Measurements from ENCODE around the gene AVP. TPM values are rescaled to one million over a fixed set of nuclear protein-coding genes. Genes with fewer than 3 reads are reported as not detected.

The AVP gene
- not detected in 2 replicates for total RNA-seq

DNA sequence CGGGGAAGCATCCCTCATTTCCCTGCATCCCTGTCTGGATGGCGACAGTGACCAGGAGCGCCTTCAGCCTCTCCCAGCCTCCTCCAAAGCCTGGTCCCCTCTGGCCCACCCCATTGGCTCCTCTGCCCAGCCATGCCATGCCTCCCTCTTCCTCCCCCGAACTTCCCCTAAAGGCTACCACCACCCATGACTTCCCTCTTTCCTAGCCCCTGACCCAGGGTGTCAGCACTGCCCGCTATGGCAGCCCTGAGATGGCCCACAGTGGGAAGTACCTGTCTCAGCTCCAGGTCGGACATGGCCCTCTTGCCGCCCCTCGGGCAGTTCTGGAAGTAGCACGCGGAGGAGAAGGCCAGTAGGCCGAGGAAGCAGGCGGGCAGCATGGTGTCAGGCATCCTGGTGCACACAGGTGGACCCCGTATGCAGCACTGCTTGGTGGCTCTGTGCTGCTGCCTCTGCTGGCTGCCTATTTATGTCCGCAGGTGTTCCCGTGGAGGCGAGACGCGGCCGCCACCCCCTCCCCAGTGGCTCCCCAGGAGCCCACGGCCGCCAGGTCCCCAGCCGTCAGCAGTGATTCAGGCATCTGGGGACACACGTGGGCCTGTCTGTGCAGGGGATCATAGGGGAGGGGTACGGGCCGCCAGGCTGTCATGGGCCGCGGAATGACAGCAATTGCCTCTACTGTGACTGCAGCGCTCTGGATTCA, at the start of gene AVP:
Gene AVP, minus strand, starts transcription at position 442 of the 703 bp plus-strand sequence. Its CDS starts 50 bp downstream, at position 392.

DNA sequence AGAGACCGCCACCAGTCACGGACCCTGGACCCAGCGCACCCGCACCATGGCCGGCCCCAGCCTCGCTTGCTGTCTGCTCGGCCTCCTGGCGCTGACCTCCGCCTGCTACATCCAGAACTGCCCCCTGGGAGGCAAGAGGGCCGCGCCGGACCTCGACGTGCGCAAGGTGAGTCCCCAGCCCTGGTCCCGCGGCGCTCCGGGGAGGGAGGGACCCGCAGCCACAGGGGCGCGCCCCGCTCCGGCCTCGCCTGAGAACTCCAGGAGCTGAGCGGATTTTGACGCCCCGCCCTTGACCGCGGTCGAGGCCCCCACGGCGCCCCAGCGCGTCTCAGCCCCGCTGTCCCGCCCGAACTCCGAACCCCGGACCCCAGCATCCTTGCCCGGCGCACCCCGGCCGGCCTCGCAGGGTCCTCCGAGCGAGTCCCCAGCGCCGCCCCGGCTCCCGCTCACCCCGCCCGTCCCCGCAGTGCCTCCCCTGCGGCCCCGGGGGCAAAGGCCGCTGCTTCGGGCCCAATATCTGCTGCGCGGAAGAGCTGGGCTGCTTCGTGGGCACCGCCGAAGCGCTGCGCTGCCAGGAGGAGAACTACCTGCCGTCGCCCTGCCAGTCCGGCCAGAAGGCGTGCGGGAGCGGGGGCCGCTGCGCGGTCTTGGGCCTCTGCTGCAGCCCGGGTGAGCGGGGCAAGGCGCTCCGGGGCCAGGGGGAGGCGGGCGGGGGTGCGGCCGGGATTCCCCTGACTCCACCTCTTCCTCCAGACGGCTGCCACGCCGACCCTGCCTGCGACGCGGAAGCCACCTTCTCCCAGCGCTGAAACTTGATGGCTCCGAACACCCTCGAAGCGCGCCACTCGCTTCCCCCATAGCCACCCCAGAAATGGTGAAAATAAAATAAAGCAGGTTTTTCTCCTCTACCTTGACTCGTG, 12.7 kb downstream of the AVP start, which contains the start of gene OXT:
Gene OXT, plus strand, starts transcription at position 11 of the 920 bp plus-strand sequence. Its CDS starts 36 bp downstream, at position 47.

GRCh38 chr20:3045816-3046676, 38.5 kb downstream of the AVP start, which contains the start of gene MRPS26:
Gene MRPS26 (plus strand): TSS chr20:3046052. CDS start chr20:3046069, 17 bp downstream.

DNA sequence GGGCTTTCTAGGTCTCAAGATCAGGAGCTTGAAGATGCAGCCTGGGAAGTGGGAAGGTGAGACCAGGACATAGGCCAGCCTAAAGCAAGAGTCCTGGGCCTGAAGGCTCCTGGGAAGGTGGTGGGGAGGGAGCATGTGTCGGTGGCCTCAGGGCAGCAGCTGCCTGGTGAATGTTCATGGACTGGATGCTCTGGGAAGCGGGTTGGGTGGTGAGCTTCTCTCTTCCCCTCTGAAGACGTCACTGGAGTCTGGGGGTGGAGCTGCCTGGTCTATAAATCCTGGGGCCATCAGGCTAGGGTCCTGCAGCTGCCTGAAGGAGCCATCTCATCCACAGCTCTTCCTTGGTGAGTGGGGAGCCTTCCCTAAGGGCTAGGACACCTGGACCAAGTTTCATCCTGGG, 41.2 kb downstream of the AVP start, which contains the start of gene GNRH2:
Gene GNRH2, plus strand, starts transcription at position 301 of the 400 bp plus-strand sequence. CDS start 793 bp downstream, outside the sequence.

Other genes with a start within 250 kb of the AVP start
- 13.8 and 21.7 TPM in 2 replicates for gene PCED1A, start 244.1 kb downstream of the AVP start, total RNA-seq
- 35.3 and 38.5 TPM in 2 replicates for gene VPS16, start 244.0 kb downstream of the AVP start, total RNA-seq
- gene PTPRA, start 211.2 kb downstream of the AVP start, total RNA-seq = 31.1 and 31.3 TPM in 2 replicates
- gene GNRH2, start 41.1 kb downstream of the AVP start, total RNA-seq = not detected in 2 replicates
- gene MRPS26, start 38.7 kb downstream of the AVP start, total RNA-seq = 74.9 and 89.9 TPM in 2 replicates
- not detected in 2 replicates for gene OXT, start 13.1 kb downstream of the AVP start, total RNA-seq
- 8.6 and 9.1 TPM in 2 replicates for gene FASTKD5, start 75.1 kb upstream of the AVP start, total RNA-seq
- 5.2 and 5.5 TPM in 2 replicates for gene UBOX5, start 75.1 kb upstream of the AVP start, total RNA-seq
- gene LZTS3, start 88.8 kb upstream of the AVP start, total RNA-seq = 1.2 and 1.5 TPM in 2 replicates
- gene DDRGK1, start 120.0 kb upstream of the AVP start, total RNA-seq = 39.4 and 41.2 TPM in 2 replicates
- 72.6 and 77.0 TPM in 2 replicates for gene ITPA, start 124.8 kb upstream of the AVP start, total RNA-seq
- 0.84 and 0.89 TPM in 2 replicates for gene SLC4A11, start 154.5 kb upstream of the AVP start, total RNA-seq

Data from bronchus fibroblast of lung (primary cell).